Keratinocyte (primary cell): ENCODE data around the gene GAREM1.

ENCODE experiments used
- CTCF ChIP-seq, 3 experiments: IDR thresholded peaks in 1 of 3; conservative IDR thresholded peaks in 1 of 3; optimal IDR thresholded peaks in 1 of 3; 2 replicates in 2 of 3; 3 replicates in 1 of 3; pipeline versions ENCODE3 to v1.5.1; 2011; ENCODE audit warnings: low read length in 3 of 3, mild to moderate bottlenecking in 3 of 3, moderate library complexity in 2 of 3, control low read depth in 1 of 3, inconsistent platforms in 1 of 3; ENCODE audit not compliant: insufficient read depth in 2 of 3; ENCODE audit errors: extremely low read depth in 1 of 3
- EZH2 ChIP-seq: IDR thresholded peaks from one replicate; pipeline ENCODE4 v1.6.1; 2012; ENCODE audit warnings: inconsistent platforms, mild to moderate bottlenecking, low read length, moderate library complexity

- TF ChIP-seq CTCF (optimal IDR thresholded peaks at IDR 0.05 in 1 of 3, IDR thresholded peaks at IDR 0.05 in 1 of 3, conservative IDR thresholded peaks at IDR 0.05 in 1 of 3; ENCODE audit: extremely low read depth in 1 of 3, insufficient read depth in 2 of 3, low read length in 3 of 3) (no peak), EZH2 (no peak)
These were observed 38.9 kb downstream of the GAREM1 start for GRCh38 chr18:32431753-32432152.
